Hepatocyte (in vitro differentiated cells): ENCODE results near the gene THAP3.

Experiments
- EZH2phosphoT487 ChIP-seq: fragments of 200-600 bp; sonication (generic); IDR thresholded peaks from one replicate; pipeline ENCODE4 v1.6.1; 2018; ENCODE audit warnings: antibody characterized with exemption, mild to moderate bottlenecking, low read depth, moderate library complexity; ENCODE audit not compliant: unreplicated experiment, severe bottlenecking
- TF ChIP-seq, protein P1 (sequence below): fragments of 200-600 bp; sonication (generic); IDR thresholded peaks from 2 replicates; pipeline ENCODE4 v1.5.1; 2016; ENCODE audit warnings: antibody characterized with exemption, mild to moderate bottlenecking; ENCODE audit not compliant: poor library complexity

DNA sequence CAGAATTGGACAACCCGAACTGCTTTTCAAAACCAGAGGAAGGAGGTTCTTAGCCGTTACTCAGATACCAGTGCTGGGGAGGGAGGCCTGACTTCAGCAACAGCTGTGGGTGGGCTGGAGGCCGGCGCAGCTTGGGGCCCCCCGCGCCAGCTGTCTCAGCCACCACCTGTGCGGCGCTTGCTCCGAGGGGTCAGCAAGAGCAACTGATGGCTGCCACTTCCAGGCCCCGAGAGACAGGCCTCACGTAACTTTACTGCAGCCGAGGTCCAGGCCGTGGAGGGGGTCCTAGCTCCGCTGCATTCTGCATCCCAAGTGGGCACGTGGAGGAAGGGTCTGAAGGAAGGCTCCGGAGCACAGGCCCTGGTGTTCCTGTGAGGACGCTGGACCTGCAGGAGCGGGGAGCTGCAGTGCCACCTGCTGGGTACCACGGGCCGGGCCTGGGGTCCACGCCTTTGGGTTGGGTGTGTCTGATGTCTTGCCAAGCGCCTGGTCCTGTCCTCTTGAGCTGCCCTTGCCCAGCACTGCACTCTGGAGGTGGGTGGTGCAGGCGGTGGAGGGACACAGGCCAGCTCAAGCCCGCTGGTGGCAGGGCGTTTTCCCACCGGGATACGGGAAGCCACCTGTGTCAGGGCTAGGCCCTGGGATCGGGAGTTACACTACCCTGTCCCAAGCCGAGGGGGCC lies 9.8 kb downstream of the THAP3 start:
- TF ChIP-seq, protein P1, sequence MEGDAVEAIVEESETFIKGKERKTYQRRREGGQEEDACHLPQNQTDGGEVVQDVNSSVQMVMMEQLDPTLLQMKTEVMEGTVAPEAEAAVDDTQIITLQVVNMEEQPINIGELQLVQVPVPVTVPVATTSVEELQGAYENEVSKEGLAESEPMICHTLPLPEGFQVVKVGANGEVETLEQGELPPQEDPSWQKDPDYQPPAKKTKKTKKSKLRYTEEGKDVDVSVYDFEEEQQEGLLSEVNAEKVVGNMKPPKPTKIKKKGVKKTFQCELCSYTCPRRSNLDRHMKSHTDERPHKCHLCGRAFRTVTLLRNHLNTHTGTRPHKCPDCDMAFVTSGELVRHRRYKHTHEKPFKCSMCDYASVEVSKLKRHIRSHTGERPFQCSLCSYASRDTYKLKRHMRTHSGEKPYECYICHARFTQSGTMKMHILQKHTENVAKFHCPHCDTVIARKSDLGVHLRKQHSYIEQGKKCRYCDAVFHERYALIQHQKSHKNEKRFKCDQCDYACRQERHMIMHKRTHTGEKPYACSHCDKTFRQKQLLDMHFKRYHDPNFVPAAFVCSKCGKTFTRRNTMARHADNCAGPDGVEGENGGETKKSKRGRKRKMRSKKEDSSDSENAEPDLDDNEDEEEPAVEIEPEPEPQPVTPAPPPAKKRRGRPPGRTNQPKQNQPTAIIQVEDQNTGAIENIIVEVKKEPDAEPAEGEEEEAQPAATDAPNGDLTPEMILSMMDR = peak; percentile 51
- TF ChIP-seq EZH2phosphoT487 = no peak
